ENCODE data around the gene SHISAL1.
"Not testable (repeated sequence)": the region's sequence is repeated elsewhere in the genome, so short reads cannot be mapped to it uniquely, and the experiment has no call there.

SHISAL1 gene

DNA sequence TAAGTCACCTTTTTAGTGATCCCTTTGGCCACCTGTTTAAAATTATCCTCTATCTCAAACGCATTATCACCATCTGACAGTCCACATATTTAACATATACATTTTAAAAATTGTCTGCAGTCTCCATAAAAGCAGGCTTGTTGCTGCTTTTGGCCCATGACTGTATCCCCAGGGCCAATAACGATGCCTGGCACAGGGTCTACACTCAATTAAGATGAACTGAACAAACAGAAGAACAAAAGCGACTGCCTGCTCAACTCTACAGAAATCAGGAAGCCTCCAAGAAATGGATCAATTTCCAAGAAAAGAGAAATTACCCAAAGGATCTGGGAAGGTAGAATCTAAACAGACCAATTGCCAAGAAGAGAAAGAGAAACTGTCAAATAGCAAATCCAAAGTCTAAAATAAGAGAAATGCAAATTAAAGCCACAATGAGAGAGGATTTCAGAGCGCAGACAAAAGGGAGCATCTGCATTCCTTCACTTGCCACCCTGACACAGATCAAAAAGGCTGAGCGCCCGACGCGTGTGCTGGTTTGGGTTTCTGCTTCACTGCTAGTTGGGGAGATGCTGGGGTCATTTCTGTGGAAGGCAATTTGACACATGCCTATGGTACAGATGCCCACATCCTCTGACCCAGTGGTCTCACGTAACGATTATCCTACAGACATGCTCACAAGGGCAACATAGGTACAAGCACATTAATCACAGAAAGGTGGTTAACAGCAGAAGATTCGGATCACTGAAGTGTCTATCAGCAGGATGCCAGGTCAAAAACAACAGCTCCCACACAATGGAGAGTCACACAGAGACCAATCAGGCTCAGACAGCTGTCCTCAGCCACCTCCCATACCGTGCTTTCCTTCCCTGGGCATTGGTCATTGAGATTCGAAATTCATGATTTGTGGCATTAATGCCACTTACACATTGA, 55.9 kb downstream of the SHISAL1 start:
- ATAC-seq, result no peak

- ATAC-seq, result no peak
These were observed 56.7 kb downstream of the SHISAL1 start for GRCh38 chr22:44256085-44256484.

DNA sequence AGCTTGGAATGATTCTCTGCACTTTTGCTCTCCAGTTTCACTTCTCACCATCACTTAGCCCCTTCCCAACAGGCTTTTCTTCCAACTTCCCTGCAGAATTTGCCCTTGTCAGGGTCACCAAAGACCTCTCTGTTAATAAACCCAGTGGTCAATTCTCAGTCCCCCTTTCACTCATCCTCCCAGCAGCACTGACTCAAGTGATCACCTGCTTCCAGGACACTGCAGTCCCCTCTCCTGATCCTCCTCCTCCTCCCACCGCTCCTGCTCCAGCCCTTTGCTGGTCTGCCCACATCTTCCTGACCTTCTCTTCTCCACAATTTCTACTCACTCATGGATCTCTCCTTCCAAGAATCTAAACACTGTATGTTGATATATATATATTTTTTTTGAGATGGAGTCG, 57.9 kb downstream of the SHISAL1 start:
- no peak for ATAC-seq

- no peak for ATAC-seq
These were observed 63.2 kb downstream of the SHISAL1 start for GRCh38 chr22:44249376-44250147.

GRCh38 chr22:44248926-44249325, 63.8 kb downstream of the SHISAL1 start:
- no peak for ATAC-seq

- ATAC-seq, result no peak
These were observed 64.5 kb downstream of the SHISAL1 start for GRCh38 chr22:44247923-44248892.

GRCh38 chr22:44247346-44247745, 65.4 kb downstream of the SHISAL1 start:
- no peak for ATAC-seq

DNA sequence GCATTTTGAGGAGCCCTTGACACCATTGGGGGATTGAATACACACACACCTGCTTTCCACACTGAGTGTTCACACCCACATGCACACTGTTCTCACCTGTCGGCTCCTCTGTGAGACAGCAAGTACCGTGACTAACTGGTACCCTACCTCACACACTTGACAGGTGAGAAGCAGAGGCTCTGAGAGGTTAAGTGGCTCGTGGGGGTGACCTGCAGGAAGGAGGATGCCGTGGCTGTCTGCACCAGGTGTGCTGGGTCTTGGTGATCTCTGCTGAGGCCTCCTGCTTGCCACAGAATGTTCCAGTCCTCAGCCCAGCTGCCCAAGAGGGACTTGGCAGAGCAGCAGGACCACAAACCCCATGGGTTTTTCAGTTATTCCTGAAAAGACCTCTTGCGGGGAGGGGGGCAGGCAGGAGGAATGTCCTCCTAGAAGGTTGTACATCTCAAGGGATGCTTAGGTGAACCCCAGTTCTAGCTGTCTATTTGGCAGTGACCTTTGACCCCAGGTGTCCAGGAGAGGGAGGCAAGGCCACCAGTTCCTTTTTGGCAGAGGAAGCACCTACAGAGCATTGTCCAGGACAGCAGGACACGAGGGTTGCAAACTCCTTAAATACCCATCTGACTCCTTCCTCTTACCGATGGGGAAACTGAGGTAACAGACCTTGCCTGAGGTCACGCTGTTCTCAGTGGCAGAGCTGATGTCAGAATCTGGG, 66.0 kb downstream of the SHISAL1 start:
- no peak for ATAC-seq

- no peak for ATAC-seq
These were observed 66.9 kb downstream of the SHISAL1 start for GRCh38 chr22:44245867-44246266.

DNA sequence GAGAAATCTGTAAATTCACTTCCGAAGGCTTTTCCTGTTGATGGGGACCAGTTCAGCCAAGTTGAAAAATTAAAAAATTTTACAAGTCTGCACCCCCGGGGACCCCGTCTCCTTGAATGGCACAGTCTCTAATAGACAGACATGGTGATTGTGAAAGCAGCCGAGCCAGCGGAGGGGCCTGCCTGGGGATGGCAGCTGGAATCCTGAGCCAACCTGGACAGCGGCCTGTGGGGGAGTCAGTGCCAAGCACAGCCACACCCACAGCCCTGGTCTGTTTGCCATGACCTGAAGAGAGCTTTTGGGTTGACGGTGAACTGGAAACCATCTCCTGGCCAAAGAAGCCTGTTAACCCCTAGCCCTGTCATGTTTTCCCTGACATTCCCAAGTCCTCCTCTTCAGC, 67.3 kb downstream of the SHISAL1 start:
- ATAC-seq, result no peak

GRCh38 chr22:44244265-44244822, 68.4 kb downstream of the SHISAL1 start:
- ATAC-seq, result no peak

GRCh38 chr22:44243761-44244160, 69.0 kb downstream of the SHISAL1 start:
- ATAC-seq, result no peak

- no peak for ATAC-seq
These were observed 69.6 kb downstream of the SHISAL1 start for GRCh38 chr22:44242946-44243724.

GRCh38 chr22:44241121-44241520, 71.6 kb downstream of the SHISAL1 start:
- not testable (repeated sequence) for ATAC-seq

DNA sequence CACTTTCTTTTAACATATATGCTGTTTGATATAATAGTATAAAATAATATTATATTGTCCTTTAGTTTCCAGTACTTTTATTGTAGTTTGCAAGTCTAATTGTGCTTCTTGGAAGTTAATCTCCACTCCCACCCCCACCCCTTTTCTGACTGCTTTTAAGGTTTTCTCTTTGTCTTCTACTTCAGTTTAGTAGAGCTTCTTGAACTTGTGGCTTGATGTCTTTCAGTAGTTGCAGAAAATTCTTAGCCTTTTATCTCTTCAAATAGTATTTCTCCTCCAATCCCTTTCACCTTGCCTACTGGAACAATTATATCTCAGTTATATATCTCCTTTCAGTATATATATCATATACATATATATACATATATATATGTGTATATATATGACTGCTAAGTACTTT, 75.5 kb downstream of the SHISAL1 start:
- ATAC-seq, result no peak

DNA sequence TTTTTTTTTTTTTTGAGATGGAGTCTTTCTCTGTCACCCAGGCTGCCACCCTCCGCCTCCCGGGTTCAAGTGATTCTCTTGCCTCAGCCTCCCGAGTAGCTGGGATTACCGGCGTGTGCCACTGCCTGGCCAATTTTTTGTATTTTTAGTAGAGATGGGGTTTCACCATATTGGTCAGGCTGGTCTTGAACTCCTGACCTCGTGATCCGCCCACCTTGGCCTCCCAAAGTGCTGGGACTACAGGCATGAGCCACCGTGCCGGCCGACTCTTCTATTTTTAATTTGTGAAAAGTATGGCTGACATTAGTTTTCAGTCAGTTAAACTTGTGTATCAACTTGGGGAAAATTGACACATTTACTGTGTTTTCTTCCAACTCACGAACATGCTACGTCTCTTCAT, 78.4 kb downstream of the SHISAL1 start:
- not testable (repeated sequence) for ATAC-seq

GRCh38 chr22:44231233-44231632, 81.5 kb downstream of the SHISAL1 start:
- no peak for ATAC-seq

GRCh38 chr22:44229809-44230208, 82.9 kb downstream of the SHISAL1 start:
- ATAC-seq, result no peak

DNA sequence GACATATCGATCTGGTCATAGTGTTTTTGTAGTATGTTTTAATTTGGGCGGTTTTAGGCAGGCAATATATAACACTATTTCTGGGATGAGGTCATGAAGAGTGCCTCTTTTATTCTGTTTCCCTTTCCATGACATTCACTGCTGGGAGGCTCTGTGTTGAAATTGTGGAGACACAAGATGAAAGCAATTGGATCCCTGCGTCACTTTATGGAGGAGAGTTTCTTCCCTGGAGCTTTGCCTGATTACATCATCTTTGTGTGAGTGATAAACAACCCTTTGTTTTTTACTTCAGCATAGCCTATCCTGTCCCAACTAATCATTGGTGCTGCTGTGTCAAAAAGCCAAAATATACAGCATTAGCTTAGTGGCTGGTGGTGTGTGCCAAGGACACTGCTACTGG, 83.4 kb downstream of the SHISAL1 start:
- ATAC-seq, result no peak

GRCh38 chr22:44225812-44226211, 86.9 kb downstream of the SHISAL1 start:
- ATAC-seq, result no peak

All from activated CD4-positive, CD25-positive, alpha-beta regulatory T cell treated with anti-CD3 and anti-CD28 coated beads, Interleukin-2, amount 50 U/mL, for 24 hours (primary cell).